Measurements from ENCODE around the gene NGEF.

GRCh38 chr2:232913903-232914302 is 99.2 kb downstream of the NGEF start:
- TF ChIP-seq, protein P1, sequence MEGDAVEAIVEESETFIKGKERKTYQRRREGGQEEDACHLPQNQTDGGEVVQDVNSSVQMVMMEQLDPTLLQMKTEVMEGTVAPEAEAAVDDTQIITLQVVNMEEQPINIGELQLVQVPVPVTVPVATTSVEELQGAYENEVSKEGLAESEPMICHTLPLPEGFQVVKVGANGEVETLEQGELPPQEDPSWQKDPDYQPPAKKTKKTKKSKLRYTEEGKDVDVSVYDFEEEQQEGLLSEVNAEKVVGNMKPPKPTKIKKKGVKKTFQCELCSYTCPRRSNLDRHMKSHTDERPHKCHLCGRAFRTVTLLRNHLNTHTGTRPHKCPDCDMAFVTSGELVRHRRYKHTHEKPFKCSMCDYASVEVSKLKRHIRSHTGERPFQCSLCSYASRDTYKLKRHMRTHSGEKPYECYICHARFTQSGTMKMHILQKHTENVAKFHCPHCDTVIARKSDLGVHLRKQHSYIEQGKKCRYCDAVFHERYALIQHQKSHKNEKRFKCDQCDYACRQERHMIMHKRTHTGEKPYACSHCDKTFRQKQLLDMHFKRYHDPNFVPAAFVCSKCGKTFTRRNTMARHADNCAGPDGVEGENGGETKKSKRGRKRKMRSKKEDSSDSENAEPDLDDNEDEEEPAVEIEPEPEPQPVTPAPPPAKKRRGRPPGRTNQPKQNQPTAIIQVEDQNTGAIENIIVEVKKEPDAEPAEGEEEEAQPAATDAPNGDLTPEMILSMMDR (IDR thresholded peaks at IDR 0.05) = no peak
- TF ChIP-seq POLR2A (IDR thresholded peaks at IDR 0.05) = no peak
